Hepatic stellate cell (primary cell): Measurements from ENCODE around the gene RARRES2.
"Not testable (repeated sequence)": the region's sequence is repeated elsewhere in the genome, so short reads cannot be mapped to it uniquely, and the experiment has no call there.

ENCODE experiments used
- DNase-seq: peaks from one replicate; pipeline ENCODE4 v3.0.0; 2011; ENCODE audit warnings: low spot score

The RARRES2 gene

DNA sequence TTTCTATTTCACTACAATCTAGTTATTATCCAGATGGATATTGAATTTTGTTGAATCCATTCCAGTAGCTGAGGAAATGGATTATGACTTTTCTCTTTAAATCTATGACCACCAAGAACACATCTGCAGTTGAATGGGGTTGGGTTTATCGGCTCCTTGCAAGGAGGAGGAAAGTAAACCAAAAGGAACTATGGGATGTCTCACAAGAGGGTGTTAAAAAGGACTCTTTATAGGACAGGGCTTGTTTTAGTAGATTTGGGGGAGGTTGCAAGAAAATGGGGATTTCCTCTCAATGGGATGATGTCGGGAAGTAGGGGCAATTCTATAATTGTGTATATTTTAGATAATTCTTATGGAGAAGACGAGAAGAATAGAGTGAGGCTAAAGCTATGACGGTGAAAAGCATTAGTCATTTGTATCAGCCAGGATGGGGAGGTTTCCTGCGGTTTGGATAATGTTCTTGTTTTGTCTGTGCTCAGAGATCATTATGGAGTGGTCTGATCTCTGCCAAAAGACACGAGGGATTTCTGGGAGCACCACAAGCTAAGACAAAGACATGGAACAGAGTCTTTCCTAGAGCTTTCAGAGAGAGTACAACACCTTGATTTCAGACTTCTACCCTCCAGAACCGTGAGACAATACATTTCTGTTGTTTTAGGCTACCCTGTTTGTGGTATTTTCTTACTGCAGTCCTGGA lies 23.5 kb downstream of the RARRES2 start:
- DNase-seq = no peak

DNA sequence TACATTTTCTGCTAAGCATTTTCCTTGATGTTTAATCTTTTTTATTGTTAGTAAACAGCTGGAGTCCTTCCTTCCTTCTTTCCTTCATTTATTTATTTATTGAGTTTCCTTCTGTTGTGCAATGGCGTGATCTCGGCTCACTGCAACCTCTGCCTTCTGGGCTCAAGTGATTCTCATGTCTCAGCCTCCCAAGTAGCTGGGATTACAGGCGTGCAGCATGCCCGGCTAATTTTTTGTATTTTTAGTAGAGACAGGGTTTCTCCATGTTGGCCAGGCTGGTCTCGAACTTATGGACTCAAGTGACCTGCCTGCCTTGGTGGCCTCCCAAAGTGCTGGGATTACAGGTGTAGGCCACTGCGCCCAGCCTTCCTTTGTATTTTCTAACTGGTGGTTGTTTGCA lies 24.4 kb downstream of the RARRES2 start:
- not testable (repeated sequence) for DNase-seq

GRCh38 chr7:150314639-150315239 lies 26.7 kb downstream of the RARRES2 start:
- DNase-seq = no peak

DNA sequence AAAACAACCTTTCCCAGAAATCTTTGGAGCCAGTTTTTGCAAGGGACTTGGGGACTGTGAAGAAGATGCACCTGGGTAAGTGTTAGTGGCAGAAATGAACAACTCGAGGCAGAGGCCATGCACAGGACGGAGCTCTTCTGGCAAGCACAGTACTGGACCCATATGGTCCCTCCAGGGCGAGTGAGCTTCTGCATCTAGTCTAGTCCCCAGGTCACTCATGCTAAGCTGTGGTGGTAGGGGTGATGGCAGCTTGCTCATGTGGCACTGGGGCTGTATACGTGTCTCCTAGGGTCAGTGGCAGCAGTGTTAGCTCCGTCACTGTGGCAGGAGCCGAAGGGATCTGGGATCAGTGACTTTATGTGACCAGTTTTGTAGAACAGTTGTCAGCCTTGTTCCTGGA lies 27.6 kb downstream of the RARRES2 start:
- DNase-seq = no peak

- DNase-seq = no peak
Measured at GRCh38 chr7:150313367-150313809, 28.0 kb downstream of the RARRES2 start.

- DNase-seq = not testable (repeated sequence)
Measured at GRCh38 chr7:150312649-150313366, 28.6 kb downstream of the RARRES2 start.

DNA sequence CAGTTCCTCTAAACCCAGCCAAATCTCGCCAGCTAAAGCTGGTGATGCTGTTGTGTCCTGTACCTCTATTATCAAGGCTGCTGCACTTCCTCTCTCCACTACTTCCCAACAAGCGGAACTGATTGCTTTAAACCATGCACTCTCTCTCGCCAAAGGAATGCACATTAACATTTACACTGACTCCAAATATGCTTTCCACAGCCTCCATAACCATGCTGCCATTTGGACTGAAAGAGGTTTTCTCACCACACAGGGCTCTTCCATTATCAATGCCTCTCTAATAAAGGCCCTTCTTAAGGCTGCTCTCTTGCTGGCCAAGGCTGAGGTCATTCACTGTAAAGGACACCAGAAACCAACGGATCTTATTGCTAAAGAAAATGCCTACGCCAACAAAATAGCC lies 29.7 kb downstream of the RARRES2 start:
- DNase-seq = no peak

GRCh38 chr7:150311146-150311545 lies 30.3 kb downstream of the RARRES2 start:
- no peak for DNase-seq

GRCh38 chr7:150308575-150308974 lies 32.9 kb downstream of the RARRES2 start:
- DNase-seq = no peak

DNA sequence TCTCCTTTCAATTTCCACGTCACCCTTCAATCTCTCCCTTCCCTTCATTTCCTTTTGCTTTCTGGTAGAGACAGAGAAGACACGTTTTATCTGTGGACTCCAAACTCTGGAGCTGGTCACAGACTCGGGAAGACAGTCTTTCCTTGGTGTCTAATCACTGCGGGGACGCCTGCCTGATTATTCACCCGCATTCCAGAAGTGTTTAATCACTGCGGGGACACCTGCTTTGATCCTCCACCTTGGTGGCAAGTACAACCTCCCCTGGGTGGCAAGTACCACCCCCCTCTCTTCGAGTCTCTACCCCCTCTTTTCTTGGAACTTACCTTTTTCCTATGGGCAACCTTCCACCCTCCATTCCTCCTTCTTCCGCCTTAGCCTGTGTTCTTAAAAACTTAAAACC lies 33.5 kb downstream of the RARRES2 start:
- no peak for DNase-seq

DNA sequence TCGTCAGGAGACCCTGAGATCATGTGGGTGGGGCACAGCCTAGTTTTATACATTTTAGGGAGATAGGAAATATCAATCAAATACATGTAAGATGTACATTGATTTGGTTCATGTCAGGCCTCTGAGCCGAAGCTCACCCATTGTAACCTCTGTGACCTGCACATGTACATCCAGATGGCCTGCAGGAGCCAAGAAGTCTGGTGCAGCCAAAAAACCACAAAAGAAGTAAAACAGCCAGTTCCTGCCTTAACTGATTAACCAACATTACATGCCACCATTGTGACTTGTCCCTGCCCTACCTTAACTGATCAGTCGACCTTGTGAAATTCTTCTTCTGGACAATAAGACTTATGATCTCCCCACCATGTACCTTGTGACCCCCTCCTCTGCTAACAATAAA lies 34.3 kb downstream of the RARRES2 start:
- no peak for DNase-seq

- DNase-seq = not testable (repeated sequence)
Measured at GRCh38 chr7:150306377-150306776, 35.1 kb downstream of the RARRES2 start.

DNA sequence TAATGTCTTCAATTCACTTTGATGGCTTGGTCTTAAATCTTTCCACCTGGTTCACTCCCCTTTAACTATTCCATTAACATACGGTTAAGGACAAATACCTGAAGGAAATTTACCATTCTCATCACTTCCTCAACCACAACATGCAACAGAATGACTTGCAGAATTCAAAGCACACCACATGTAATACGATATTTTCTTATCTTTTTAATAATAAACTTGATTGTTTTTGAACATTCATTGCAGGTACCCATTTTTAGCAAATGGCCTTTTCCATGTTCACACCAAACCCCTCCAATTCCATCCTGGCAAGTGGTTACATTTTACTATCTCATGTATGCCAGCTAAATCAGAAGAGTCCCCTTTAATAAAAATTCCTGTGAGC lies 35.5 kb downstream of the RARRES2 start:
- not testable (repeated sequence) for DNase-seq

DNA sequence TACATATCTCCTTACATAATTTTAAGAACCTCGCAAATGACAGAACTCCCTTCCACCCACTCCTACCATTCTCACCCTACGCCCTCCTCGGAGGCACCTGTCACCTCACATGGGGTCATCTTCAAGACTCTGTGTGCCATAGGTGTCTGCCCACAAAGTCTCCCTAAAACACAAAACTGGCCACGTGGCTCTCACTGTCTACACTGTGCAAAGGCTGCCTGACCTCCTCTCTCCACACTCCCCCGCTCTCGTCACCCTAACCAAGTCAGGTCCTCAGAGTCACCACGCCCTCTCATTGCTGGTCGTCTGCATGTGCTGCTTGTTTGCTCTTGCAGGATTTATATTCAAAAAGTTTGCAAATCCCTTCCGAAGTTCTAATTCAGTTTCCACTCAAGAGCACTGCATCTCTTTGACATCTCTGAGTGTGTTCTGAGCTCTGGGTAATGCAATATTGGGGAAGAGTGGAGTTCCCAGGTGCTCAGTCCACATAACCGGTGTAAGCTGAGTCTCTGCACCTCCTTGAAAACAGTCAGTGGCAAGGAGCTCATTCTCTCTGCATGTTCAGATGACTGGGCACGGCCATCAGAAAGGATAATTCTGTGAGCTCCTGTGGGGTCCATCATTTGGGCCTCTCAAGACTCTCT lies 36.0 kb downstream of the RARRES2 start:
- DNase-seq = not testable (repeated sequence)

DNA sequence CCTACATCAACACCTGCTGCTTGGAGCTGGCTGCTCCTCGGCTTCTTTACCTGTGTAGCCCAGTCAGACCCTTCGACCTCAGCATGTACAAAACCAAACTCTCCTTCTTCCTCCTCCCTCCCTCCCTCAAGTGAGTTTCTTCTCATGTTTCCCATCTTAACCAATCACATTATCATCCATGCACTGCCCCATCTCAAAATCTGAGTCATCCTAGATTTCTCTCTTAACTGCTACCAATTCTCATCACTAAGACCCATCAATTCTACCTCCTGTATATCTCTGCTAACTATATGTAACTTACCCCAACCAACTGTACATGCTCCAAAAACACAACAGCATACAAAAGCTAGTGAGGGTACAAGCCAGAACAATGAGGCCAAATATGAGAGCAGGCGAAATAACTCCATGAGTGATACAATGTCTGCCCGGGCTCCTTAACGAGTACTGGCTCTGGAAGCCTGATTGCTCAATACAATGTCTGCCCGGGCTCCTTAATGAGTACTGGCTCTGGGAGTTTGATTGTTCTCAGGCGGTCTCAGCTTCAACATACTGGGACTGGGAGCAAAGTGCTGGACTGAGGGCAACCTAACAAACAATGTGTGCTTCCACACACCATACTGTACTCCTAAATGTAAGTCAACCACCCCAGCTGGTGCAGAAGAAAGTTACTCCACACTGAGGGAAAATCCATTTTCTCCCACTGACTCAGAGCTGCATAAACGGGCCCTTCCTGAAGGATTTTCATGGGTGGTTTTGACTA lies 36.8 kb downstream of the RARRES2 start:
- not testable (repeated sequence) for DNase-seq

GRCh38 chr7:150302908-150303310 lies 38.5 kb downstream of the RARRES2 start:
- not testable (repeated sequence) for DNase-seq

GRCh38 chr7:150297978-150298377 lies 43.5 kb downstream of the RARRES2 start:
- not testable (repeated sequence) for DNase-seq

GRCh38 chr7:150296802-150297201 lies 44.6 kb downstream of the RARRES2 start:
- DNase-seq = not testable (repeated sequence)

DNA sequence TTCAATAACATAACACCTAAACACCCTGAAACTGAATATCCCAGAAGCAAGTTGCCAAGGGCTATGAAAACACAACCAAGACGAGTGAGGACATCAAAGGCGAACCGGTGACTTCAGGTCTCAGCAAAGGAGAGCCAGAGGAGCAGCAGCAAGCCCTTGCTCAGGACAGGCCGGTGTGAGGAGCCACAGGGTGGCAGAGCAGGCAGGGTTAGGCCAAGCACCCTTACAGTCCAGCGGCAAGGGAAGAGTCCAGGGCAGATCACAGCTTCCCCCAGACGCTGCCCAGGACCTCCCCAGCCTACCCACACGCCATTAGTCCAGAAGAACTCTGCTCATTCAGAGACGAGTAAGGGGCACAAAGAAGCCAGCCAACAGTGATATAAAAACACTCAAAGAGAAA lies 45.8 kb downstream of the RARRES2 start:
- DNase-seq = not testable (repeated sequence)

GRCh38 chr7:150295027-150295426 lies 46.4 kb downstream of the RARRES2 start:
- DNase-seq = not testable (repeated sequence)

- DNase-seq = not testable (repeated sequence)
Measured at GRCh38 chr7:150290317-150290716, 51.1 kb downstream of the RARRES2 start.

- DNase-seq = not testable (repeated sequence)
Measured at GRCh38 chr7:150288816-150289215, 52.6 kb downstream of the RARRES2 start.
